Measurements from ENCODE around the gene MPZL1.
"Not testable (repeated sequence)": the region's sequence is repeated elsewhere in the genome, so short reads cannot be mapped to it uniquely, and the experiment has no call there.

Gene MPZL1

DNA sequence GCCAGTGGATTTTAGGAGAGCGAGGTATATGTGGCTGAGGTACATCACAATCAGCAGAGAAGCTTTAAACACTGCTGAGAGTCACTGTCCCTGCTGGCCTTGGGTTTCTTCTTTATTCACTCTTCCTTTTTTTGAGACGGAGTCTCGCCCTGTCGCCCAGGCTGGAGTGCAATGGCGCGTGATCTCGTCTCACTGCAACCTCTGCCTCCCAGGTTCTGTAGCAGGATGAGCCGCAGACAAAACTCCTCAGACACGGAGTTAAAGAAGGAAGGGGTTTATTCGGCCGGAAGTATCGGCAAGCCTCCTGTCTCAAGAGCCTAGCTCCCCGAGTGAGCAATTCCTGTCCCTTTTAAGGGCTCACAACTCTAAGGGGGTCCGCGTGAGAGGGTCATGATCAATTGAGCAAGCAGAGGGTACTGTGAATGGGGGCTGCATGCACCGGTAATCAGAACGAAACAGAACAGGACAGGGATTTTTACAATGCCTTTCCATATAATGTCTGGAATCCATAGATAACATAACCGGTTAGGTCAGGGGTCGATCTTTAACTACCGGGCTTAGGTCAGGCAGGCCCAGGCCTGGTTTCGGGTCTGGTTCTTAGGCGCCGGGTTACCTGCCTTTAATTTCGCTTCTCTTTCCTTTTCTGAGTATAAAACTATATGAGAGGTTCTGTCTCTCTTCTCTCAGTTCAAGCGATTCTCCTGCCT lies 1.9 kb upstream of the MPZL1 start:
- DNase-seq, result not testable (repeated sequence)

GRCh38 chr1:167720965-167721616 lies 691 bp upstream of the MPZL1 start:
- no peak for DNase-seq

- no peak for DNase-seq
These were observed 529 bp downstream of the MPZL1 start for GRCh38 chr1:167722152-167722869.

DNA sequence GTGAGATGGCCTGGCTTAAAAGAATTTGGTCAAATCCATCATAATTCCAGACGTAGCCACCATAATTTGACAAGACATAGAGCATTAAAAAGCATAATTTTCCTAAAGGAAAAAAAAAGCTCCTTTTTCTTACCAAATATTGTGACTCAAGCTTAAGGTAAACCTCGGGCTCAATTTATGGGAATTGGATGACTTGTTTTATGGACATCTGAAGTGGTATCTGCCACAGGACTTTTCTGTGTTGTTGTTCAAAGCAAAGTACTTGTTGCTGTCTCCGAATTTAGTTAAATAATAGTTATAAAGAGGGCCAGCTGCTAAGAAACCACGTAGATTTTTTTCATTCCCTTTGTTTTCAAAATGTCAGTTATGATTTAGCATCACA lies 1.1 kb downstream of the MPZL1 start:
- no peak for DNase-seq

- no peak for DNase-seq
These were observed 2.0 kb downstream of the MPZL1 start for GRCh38 chr1:167723707-167724323.

GRCh38 chr1:167726008-167726407 lies 4.2 kb downstream of the MPZL1 start:
- no peak for DNase-seq

DNA sequence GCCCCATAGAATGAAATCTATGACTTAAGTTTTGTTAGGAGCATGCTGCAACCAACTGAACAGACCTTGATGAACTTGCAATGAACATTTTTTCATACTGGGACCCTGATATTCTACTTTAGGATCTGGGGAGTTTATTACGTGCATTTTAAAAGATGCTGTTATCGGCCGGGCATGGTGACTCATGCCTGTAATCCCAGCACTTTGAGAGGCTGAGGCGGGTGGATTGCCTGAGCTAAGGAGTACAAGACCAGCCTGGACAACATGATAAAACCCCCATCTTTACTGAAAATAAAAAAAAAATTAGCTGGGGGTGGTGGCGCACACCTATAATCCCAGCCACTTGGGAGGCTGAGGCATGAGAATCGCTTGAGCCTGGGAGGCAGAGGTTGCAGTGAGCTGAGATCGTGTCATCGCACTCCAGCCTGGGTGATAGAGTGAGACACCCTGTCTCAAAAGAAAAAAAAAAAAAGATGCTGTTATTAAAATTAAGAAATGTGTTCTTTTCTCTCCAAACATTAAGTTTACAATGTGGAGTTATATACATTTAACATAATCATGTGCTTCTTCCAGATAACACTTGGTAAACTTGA lies 7.1 kb downstream of the MPZL1 start:
- DNase-seq, result no peak

GRCh38 chr1:167734227-167734626 lies 12.4 kb downstream of the MPZL1 start:
- DNase-seq, result no peak

DNA sequence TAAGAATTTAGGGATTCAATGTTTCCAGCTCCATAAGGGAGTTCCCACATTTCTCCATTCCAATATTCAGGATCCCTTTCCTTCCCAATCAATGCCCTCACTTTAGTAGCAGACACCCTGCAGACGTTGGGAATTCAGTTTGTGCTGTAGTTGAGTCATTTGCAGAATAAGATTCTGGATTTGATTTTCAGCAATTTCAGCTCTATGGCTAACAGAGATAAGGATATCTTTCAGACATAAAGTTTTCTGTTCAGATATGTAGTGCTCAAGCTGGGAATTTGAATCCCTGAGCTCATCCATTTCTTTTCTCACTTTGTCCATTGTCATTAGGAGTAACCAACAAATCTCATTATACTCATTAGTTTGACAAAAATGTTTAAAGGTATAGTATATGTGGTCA lies 13.1 kb downstream of the MPZL1 start:
- no peak for DNase-seq

- no peak for DNase-seq
These were observed 15.4 kb downstream of the MPZL1 start for GRCh38 chr1:167737169-167737568.

GRCh38 chr1:167738158-167738557 lies 16.4 kb downstream of the MPZL1 start:
- no peak for DNase-seq

DNA sequence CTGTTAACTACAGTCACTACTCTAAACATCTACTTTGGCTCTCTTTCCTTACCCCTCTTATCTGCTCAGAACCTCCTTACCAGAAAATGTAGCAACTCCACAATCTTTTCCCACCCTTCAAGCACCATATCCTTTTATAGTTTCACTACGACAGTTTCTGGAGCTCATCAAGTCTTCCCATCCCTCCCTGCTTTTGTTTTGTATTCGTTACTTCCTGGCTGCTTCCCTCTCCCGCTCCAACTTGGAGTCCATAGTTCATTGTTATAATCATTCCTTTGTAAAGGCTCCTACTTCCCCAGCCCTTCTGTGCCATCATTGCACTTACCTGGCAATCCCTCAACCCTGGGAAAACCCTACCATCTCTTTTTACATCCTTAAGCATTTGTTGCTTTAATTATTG lies 18.0 kb downstream of the MPZL1 start:
- DNase-seq, result no peak

DNA sequence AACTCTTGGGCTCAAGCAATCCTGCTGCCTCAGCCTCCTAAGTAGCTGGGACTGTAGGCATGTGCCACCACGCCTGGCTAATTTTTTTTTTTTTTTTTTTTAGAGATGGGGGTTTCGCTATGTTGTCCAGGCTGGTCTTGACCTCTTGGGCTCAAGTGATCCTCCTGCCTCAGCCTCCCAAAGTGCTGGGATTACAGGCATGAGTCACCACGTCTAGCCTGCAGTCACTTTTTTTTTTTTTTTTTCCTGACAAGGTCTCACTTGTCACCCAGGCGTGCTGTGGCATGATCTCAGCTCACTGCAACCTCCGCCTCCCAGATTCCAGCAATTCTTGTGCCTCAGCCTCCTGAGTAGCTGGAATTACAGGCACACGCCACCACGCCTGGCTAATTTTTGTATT lies 19.3 kb downstream of the MPZL1 start:
- not testable (repeated sequence) for DNase-seq

DNA sequence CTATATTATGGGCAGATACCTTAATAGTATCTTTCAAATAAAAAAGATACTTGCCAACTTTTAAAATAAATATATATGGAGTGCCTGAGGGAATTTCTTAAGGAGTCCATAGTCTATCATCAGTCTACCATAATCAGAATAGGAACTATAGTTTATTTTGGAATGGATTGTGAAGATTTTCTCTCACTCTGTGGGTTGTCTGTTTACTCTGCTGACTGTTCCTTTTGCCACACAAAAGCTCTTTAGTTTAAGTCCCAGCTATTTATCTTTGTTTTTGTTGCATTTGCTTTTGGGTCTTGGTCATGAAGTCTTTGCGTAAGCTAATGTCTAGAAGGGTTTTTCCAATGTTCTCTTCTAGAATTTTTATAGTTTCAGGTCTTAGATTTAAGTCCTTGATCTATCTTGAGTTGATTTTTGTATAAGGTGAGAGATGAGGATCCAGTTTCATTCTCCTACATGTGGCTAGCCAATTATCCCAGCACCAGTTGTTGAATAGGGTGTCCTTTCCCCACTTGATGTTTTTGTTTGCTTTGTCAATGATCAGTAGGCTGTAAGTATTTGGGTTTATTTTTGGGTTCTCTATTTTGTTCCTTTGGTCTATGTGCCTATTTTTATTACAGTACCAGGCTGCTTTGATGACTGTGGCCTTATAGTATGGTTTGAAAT lies 20.7 kb downstream of the MPZL1 start:
- not testable (repeated sequence) for DNase-seq

- no peak for DNase-seq
These were observed 23.1 kb downstream of the MPZL1 start for GRCh38 chr1:167744901-167745300.

DNA sequence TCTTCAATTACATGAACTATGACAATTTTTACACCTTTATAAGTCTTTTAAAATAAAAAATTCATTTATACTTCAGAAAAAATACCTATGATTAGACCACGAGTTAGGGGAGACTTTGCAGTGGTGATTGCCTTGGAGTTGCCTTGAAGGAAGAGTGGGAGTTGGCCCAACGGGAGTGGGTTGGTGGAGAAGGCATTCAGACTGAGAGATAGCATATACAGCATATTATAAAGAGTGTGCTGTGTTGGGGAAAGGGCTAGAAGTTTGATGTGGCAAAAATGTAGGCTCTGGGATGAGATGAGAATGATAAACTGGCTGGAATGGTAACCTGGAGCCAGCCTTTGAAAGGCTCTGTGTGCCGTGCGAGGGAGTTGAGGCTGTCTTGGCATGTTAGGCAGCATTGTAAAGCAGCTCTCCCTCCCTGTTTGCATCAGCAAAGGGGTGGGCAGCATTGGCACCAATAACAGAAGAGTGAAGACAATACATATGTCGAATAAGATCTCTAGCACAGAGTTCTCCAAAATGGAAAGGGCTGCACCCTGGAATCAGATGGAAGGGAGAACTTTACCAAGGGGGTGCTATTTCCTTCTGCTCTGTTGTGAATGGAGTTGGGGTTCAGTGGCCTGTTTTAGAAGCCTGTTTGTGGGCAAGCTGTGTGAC lies 24.4 kb downstream of the MPZL1 start:
- no peak for DNase-seq

- no peak for DNase-seq
These were observed 25.3 kb downstream of the MPZL1 start for GRCh38 chr1:167746988-167747655.

DNA sequence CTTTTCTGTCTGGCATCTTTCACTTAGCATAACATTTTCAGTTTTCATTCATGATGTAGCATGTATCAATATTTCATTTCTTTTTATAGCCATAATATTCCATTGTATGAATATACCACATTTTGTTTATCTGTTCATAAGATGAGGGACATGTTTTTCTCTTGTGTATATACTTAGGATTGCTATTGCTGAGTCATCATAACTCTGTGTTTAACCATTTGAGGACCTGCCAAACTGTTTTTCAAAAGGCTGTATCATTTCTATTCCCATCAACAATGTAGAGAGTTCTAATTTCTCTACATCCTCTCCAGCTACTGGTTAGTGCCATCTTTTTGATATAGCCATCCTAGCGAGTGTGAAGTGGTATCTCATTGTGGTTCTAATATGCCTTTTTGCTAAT lies 26.2 kb downstream of the MPZL1 start:
- DNase-seq, result no peak

GRCh38 chr1:167748906-167749305 lies 27.1 kb downstream of the MPZL1 start:
- no peak for DNase-seq

GRCh38 chr1:167749741-167750140 lies 28.0 kb downstream of the MPZL1 start:
- no peak for DNase-seq

GRCh38 chr1:167750641-167751040 lies 28.9 kb downstream of the MPZL1 start:
- DNase-seq, result no peak

DNA sequence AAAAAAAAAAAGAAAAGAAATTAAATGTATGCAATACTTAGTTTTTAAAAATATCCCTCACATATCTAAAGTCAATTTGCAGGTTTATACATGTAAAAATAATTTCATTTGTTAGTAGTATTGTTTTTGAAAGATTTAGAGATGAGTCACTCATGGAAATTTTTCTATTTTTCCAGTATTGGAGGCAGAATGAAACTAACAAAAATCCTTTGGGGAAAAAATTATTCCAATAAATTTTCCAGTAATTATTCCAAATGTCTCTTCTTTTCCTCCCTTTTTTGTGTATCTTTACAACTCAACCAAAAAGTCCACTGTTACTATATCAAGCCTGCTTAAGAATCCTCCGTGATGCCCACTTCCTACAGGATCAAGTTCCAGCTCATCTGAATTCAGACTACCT lies 29.9 kb downstream of the MPZL1 start:
- DNase-seq, result no peak

Data from 8988T (cell line).